Dermis microvascular lymphatic vessel endothelial cell (primary cell): ENCODE results near the gene MYF5. TPM values are rescaled to one million over a fixed set of nuclear protein-coding genes. Genes with fewer than 3 reads are reported as not detected.

Experiments
- DNase-seq, 2 donors: peaks; one replicate each; pipeline versions ENCODE4 v3.0.0 to v3.0.0-alpha.2; 2010; ENCODE audit warnings: low read depth in 2 of 2
- total RNA-seq: library from RNA; depleted of rRNA; stranded (reverse); fragments of >200 nt; gene quantifications from 2 replicates; pipeline ENCODE4 v1.2.1, GENCODE V29; 2014

Gene MYF5
- total RNA-seq, 1 donor from 2014 or later: not detected

GRCh38 chr12:80707126-80707829 is 9.4 kb upstream of the MYF5 start, which contains the start of gene MYF6:
Gene MYF6, plus strand, starts transcription at chr12:80707634. Its CDS starts 86 bp downstream, at chr12:80707720.
- DNase-seq: no peak

DNA sequence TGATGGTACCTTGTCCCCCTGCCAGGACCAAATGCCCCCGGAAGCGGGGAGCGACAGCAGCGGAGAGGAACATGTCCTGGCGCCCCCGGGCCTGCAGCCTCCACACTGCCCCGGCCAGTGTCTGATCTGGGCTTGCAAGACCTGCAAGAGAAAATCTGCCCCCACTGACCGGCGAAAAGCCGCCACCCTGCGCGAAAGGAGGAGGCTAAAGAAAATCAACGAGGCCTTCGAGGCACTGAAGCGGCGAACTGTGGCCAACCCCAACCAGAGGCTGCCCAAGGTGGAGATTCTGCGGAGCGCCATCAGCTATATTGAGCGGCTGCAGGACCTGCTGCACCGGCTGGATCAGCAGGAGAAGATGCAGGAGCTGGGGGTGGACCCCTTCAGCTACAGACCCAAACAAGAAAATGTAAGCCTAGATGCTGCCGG is 8.9 kb upstream of the MYF5 start:
- no peak for DNase-seq

GRCh38 chr12:80708259-80708974 is 8.3 kb upstream of the MYF5 start:
- DNase-seq: no peak

GRCh38 chr12:80708975-80709328 is 7.8 kb upstream of the MYF5 start:
- no peak for DNase-seq

DNA sequence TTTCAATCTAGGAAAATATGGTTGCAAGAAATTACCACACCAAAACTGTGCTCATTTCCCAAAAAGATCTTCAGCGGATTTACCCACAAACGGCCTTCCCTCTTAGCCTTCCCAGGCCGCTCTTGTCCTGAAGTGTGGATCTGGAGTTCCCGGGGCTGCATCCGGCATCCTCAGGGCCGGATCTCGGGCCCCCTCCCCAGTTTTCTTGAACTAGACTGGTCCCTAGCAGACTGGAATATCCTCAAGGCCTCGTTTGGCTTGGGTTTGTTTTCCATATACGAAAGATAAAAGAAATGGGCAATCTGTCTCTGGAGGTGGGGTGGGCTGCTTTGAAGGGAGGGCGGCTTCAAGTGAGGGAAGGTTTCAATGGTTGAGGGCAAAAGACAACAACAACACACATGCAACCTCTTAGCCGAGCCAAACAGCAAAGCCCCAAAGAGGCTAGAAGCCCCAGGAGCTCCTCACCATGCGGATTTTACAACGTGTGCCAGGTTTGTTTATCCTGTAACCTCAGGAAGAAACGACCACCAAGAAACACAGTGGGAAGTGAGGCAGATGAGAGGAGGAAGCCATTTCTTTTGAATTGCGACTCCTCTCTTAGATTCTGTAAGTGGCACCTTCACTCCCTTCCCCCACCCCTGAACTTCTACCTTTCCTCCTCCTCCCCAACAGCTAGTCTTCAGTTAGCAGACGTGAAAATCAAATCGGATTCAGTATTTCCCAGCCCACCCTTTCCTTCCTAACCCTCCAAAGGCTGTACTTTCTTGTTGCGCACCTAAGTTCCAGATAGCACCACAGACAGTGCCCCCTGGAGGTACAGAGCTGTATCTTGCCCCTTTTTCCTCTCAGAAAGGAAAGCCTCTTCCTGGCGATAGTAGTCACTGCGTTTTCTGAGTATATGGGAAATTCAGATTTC is 6.6 kb upstream of the MYF5 start:
- DNase-seq: peak in 1 of 2 donors; percentile 2

DNA sequence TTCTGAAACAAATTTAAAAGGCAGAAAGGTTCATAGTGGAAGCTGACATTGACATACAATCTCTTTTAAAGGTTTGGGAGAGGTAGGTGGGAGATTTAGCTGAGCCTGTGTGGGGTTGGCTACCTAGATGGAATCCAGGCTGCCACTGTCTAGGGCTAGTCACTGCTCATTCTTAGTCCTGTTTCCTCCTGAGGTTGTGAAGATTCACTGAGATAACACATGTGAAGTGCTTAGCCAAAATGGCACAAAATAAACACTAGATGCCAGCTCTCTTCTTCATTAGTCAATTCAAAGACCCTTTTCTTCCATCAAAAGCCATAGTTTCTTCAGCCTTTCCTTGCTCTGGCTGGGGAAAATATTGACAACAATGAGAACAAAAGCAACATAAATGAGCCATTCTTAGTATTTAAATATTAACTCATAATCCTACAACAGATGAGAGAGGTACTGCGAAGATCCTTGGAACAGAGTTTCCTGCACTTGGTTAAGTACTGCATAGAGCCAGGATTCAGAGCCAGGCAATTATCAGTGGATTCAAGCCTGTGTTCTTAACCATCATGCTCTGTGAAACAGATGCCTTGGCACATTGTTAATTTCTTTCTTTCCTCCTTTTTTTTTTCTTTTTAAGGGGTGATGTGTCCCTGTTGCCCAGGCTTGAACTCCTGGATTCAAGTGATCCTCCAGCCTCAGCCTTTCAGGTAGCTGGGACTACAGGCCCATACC is 5.8 kb upstream of the MYF5 start:
- DNase-seq: no peak

DNA sequence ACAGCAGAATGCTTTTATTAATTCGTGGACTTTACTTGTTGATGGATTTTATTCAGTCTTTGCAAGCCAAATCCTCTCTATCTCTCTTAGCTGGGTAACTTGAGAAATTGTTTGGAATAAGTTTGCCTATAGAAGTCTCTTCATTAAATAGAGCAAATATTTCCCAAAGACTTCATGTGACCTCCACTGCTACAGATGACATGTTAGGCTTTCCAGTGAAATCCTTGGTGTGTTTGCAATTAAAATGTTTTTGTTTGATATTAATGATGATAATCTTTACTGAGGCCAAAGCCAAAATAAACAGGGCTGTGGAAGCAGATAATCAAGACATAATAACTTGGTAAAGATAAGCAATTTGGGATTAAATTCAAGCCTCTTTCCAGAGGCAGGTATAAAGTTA is 4.8 kb upstream of the MYF5 start:
- DNase-seq: no peak

- DNase-seq: no peak
These were observed 3.8 kb upstream of the MYF5 start for GRCh38 chr12:80712866-80713265.

DNA sequence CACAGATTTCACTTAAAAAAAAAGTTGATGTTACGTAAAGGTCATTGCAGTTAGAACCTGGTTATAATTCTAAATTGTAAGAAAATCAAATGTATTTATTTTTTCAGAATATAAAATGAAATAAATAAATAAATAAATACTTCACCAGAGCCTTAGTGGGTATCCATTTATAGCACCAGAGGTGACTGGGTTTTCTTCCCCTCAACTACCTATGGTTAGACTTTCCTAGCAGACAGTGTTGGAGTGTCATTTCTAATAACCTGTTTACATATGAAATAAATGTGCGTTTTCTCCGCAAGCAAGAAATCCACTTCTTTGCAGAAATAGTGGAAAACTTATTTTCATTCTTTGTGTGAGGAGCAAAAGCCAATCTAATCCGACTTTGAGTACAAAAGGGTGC is 3.3 kb upstream of the MYF5 start:
- DNase-seq: no peak

- no peak for DNase-seq
These were observed 2.7 kb upstream of the MYF5 start for GRCh38 chr12:80714055-80714454.

GRCh38 chr12:80714846-80715245 is 1.9 kb upstream of the MYF5 start:
- no peak for DNase-seq

DNA sequence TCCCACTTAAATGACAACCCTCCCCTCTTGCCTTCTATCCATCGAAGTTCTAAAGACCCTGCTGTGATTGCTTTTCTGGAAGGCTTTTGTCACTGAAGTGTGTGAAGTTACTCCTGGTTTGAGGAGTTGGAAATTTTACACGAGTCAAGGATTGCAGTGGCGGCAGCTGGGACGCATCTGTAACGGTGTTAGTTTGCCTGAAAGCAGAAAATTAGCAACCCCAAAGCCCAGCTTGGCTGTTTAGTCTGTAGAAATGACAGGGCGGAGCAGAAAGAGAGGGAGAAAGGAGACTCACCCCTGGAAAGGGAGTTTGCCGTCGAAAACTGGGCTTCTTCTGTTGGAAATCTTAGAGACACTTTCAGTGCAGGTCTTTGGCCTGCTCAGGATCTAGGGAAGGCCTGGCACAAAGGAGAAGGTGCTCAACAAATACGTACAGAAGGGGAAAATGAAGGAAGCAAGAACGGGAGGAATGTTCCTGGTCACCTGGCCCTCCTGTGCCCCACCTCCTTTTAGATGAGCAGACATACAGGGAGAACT is 931 bp upstream of the MYF5 start:
- DNase-seq: no peak

- DNase-seq: no peak
These were observed 1.1 kb downstream of the MYF5 start for GRCh38 chr12:80717856-80718255.

DNA sequence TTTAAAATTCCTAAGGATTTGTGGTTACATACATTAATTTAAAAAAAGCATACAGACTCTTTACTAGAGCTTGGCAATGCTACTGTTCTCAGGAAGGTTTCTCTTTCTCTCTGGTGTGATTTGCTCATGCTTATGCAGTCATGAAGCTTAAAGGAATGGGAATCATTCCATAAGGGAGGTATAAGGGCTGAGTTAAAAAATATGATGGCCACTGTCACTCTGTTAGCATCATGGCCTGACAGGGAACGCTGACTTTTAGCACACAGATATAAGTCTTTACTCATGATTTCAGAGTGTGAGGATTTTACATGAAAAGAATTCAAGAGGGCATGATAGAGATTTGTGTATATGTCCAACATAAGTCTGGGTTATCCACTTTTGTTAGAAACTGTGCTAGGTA is 3.8 kb downstream of the MYF5 start:
- no peak for DNase-seq

DNA sequence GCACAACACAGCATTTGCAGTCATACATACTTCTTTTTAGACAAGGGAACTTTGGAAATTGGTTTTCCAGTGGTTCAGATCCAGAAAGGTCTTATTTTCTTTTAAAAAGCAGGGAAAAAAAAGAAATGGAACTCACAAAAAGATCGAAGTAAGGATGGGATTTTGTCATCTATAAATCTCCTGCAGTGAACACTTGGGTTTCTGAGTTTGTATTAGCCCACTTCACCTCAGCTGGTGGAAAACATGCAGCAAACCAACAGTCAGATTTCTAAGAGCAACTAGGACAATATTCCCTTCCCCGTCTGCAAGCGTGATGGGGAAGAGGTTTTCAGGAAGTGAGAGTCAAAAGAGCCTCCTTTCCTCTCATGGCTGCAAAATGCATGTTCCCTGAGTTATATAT is 4.6 kb downstream of the MYF5 start:
- DNase-seq: no peak

DNA sequence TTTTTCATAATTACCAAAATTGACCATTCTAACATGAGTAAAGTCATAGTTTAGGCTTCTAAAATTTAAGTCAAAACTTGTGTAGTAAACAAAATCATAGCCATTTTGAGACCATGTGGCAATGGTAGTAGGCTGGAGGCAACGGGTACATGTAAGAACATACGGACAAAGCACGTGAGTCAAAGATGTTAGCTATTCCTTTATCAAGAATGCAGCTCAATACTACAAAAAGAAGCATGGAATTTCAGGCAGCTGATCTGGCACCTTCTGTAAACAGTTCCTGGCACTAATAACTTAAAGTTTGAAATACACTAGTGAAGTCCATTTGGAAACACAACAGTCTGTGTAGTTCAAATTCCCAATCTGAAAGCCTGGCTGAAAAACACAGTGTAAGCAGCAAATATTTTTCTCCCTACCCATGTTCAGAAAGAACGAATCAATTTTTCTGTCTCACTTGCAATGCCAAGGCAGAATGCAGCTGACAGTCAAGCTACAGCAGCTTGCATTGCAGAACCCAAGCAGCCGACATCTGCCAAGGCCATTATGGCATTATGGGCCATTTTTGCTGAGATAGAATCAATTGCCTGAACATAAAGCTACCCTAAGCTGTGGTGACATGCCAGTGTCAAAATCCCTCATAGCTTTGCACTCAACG is 29.3 kb downstream of the MYF5 start:
- DNase-seq: no peak

DNA sequence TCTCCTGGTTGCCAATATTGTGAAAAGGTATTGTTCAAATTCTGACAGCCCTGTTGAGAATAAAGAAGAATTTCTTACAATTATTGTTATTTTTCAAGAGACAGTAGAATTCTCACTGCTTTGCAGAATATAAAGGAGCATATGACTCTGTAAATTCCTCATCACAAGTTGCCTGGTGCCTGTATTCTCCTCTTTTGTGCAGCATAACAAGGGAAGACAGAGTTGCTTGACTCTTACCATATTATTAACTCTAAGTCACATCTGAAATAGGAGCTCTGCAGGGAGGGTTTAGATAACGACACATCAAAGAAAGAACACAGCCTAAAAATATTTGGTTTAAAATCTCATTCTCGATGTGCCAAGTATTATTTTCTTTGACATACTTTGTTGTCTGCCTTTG is 31.1 kb downstream of the MYF5 start:
- no peak for DNase-seq

DNA sequence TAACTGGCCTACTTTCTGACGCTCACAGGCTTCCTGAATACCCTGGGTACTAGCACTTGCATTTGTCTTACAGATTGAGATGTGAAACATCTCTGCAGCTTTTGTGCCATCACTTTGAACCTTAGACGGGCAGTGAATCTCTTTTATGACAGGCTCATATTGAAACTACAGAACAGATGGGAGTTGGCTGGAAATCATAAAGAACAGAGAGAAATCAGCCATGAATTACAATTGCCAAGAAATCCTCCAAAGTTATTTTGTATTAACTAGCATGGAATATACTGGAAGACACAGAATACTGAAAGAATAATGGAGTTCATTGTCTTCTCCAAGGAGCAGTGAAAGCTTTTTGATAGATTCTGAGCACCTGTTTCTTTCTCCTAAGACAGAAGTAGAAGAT is 32.7 kb downstream of the MYF5 start:
- no peak for DNase-seq

GRCh38 chr12:80752464-80752863 is 35.8 kb downstream of the MYF5 start:
- DNase-seq: no peak

DNA sequence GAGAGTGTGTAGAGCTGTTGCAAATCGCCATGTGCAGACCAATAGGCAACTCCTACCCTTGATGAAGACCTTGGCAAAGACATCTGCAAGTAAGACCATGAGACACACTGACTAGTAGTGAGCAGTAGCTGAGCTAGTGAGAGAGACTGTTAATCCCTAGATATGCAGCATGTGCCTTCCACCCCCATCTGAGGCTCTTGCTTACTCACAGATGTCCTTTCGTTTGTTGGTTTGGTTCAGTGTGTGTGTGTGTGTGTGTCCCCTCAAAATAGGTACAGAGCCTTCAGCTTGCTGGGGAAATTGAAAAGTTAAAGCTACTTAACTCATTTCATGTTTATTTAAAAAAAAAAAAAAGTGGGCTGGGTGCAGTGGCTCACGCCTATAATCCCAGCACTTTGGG is 37.6 kb downstream of the MYF5 start:
- no peak for DNase-seq

DNA sequence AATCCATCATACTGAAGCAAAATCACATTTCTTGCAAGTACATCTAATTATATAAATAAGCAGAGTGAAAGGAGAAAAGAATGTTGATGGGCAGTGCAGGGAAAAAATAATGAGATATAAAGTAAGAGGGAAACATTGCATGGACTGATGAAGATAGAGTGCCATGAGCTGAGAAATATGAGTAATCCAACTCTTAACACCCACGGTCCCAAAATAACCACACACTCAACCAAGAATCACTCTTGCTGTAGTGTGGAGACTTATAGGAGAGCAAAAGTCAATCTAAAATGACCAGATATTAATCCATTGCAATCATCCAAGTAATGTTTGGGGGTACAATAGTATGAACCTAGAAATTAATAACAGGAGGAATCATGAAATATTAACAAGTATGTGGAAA is 40.2 kb downstream of the MYF5 start:
- no peak for DNase-seq
